ENCODE data around the gene FAM78B. TPM values are rescaled to one million over a fixed set of nuclear protein-coding genes. Genes with fewer than 3 reads are reported as not detected.

FAM78B gene
- total and polyA plus RNA-seq, 5 donors: 2.7 to 4.9 (median 3.9) TPM

DNA sequence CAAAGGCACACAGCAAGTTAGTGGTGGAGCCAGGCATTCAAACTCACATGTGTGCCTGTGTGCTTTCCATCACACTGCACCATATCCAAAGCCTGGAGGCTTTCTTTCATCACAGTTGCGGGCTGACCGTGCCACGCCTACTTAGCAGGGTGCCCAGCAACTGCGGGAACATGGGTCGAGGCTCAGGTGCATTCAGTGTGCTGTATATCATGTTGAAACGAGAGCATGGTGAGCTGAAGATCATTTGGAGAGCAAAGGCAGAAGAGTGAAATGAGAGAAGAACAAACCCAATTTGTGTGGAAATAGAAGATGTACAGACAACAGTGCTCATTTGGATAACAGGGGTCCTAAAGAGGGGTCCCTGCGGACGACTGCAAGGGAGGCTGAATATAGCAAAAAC is 46.5 kb downstream of the FAM78B start:
- DNase-seq: no peak
- H3K4me1 ChIP-seq (ENCODE audit: control insufficient read depth, insufficient read depth, low read length): no peaks in the 10 kb centered on the region
- no peak overlapping the region for H3K27ac ChIP-seq (ENCODE audit: low read length)
- 83% methylated on average over 8 of the region's 8 CpGs for WGBS
- ATAC-seq: no peak
- no peaks in the 10 kb centered on the region for H3K27me3 ChIP-seq (ENCODE audit: control insufficient read depth, insufficient read depth)
- intact Hi-C loops (cut with DNase I): no loop called here
- H3K9me3 ChIP-seq (ENCODE audit: control insufficient read depth, low read length): no peaks in the 10 kb centered on the region
- no peak overlapping the region for H3K4me3 ChIP-seq (ENCODE audit: low read length)

DNA sequence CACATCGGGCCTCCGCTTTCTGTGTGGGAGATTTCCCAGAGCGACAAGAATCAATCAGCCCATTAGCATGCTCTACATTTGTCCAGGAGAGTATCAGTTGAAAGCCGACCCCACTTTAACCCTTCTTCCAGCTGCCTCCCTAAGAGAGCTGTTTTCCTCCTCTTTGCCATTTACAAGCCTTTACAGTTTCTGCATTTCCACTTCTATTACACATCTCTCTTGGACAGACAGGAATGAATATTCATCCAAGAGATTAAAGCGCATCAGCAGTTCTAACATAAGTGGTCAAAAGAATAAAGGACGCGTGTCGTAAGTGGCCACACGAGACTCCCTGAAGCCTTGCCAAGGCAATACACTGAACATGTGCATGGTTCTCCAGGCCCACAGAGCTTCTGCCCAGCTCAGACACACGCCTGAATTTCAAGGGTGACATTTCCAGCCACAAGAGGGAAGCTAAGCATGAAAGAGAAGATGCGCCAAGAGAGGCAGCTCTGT is 47.3 kb downstream of the FAM78B start:
- H3K4me3 ChIP-seq (ENCODE audit: low read length): no peak overlapping the region
- intact Hi-C loops (cut with DNase I): no loop called here
- no peaks in the 10 kb centered on the region for H3K4me1 ChIP-seq (ENCODE audit: control insufficient read depth, insufficient read depth, low read length)
- no peaks in the 10 kb centered on the region for H3K9me3 ChIP-seq (ENCODE audit: control insufficient read depth, low read length)
- DNase-seq (no peak), ATAC-seq (peak in 1 of 2 donors; percentile 26)
- no peaks in the 10 kb centered on the region for H3K27me3 ChIP-seq (ENCODE audit: control insufficient read depth, insufficient read depth)
- 49% methylated on average over 11 of the region's 11 CpGs for WGBS
- no peak overlapping the region for H3K27ac ChIP-seq (ENCODE audit: low read length)

DNA sequence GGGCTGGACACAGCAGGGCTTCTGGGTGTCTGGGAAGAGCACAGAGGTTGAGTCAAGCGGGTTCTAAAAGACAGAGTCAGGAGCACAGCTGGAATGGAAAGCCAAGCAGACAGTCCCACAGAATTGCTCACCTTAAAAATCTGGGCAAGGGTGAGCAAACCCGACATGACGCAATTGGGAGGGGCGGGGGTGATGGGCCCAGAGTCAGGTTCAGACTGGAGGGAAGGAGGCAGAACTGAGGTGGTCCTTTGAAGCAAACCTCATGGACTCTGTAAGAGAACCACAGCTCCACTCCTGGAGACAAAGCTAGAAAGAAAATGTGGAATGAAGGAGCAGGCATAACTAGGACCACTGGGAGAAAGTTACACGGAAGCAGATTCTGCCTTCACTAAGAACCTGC is 49.0 kb downstream of the FAM78B start:
- no peaks in the 10 kb centered on the region for H3K27me3 ChIP-seq (ENCODE audit: control insufficient read depth, insufficient read depth)
- H3K9me3 ChIP-seq (ENCODE audit: control insufficient read depth, low read length): no peaks in the 10 kb centered on the region
- DNase-seq: no peak
- intact Hi-C loops (cut with DNase I): no loop called here
- H3K4me3 ChIP-seq (ENCODE audit: low read length): no peak overlapping the region
- no peak for ATAC-seq
- 80% methylated on average over 5 of the region's 5 CpGs for WGBS
- no peak overlapping the region for H3K27ac ChIP-seq (ENCODE audit: low read length)
- no peaks in the 10 kb centered on the region for H3K4me1 ChIP-seq (ENCODE audit: control insufficient read depth, insufficient read depth, low read length)

DNA sequence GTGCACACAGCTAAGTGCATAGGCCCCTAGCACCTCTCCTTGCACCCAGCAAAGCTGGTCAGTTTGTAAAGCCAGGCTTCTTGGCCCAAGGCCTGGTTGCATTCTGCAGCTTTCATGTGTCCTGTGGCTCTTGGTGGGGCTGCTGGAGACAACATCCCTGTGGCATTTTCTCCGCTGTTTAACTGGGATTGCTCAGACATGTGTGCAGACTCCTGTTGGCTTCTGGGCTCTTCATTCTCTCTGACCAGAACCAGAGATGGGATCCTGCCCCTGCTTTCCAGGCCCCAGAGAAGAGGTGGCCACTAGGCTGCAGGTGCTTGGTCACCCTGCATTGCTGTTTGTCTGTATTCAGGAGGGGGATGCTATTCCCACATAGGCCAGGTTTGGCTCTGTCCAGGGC is 50.8 kb downstream of the FAM78B start:
- no peaks in the 10 kb centered on the region for H3K27me3 ChIP-seq (ENCODE audit: control insufficient read depth, insufficient read depth)
- DNase-seq (no peak), ATAC-seq (no peak)
- no peak overlapping the region for H3K4me3 ChIP-seq (ENCODE audit: low read length)
- no peaks in the 10 kb centered on the region for H3K4me1 ChIP-seq (ENCODE audit: control insufficient read depth, insufficient read depth, low read length)
- 90% methylated on average over 1 of the region's 1 CpG for WGBS
- H3K27ac ChIP-seq (ENCODE audit: low read length): no peak overlapping the region
- no peaks in the 10 kb centered on the region for H3K9me3 ChIP-seq (ENCODE audit: control insufficient read depth, low read length)
- intact Hi-C loops (cut with DNase I): no loop called here

DNA sequence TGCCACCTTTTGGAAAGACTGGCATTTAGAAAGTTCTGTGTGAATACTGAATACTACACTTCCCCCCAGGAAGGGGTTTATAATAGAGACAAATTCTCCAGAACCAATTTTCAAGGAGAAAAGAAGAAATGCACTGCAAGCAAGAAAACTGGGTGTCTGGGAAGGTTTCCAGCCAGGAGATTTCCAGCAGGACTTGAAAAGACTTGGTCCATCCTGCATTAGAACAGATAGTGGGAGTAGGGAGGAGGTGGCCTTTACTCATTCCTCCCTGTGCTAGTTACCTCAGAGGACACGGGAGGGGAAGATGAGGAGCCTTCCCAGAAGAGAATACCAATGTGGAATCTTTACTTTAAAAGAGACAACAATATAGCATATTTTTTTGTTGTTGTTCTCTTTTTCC is 52.4 kb downstream of the FAM78B start:
- ATAC-seq (no peak), DNase-seq (no peak)
- 74% methylated on average over 1 of the region's 1 CpG for WGBS
- no peak overlapping the region for H3K4me3 ChIP-seq (ENCODE audit: low read length)
- intact Hi-C loops (cut with DNase I): no loop called here
- H3K27ac ChIP-seq (ENCODE audit: low read length): no peak overlapping the region
- no peaks in the 10 kb centered on the region for H3K9me3 ChIP-seq (ENCODE audit: control insufficient read depth, low read length)
- H3K4me1 ChIP-seq (ENCODE audit: control insufficient read depth, insufficient read depth, low read length): no peaks in the 10 kb centered on the region
- no peaks in the 10 kb centered on the region for H3K27me3 ChIP-seq (ENCODE audit: control insufficient read depth, insufficient read depth)

DNA sequence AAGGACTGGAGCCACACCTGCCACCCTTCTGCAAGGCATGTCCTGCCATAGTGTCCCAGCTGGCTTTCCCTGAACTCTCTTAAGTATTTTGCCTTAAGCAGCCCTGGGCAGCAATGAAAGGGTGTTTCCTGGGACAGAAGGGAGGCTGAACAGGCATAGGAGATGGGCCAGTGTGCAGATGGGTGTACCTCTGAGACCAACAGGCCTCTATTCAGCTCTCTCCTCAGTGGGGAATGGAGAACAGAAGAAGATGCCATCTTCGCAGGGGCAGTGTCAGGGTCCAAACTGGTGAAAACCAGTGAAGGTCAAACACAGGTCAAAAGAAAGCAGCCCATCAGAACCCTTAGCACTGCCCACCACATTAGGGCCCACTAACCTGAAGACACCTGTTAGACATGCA is 53.2 kb downstream of the FAM78B start:
- Histone ChIP-seq H3K27me3 (ENCODE audit: control insufficient read depth, insufficient read depth) (no peaks in the 10 kb centered on the region), H3K9me3 (ENCODE audit: control insufficient read depth, low read length) (no peaks in the 10 kb centered on the region), H3K27ac (ENCODE audit: low read length) (no peak overlapping the region), H3K4me3 (ENCODE audit: low read length) (no peak overlapping the region), H3K4me1 (ENCODE audit: control insufficient read depth, insufficient read depth, low read length) (no peaks in the 10 kb centered on the region)
- intact Hi-C loops (cut with DNase I): no loop called here
- ATAC-seq (no peak), DNase-seq (no peak)
- WGBS: 83% methylated on average over 1 of the region's 1 CpG

DNA sequence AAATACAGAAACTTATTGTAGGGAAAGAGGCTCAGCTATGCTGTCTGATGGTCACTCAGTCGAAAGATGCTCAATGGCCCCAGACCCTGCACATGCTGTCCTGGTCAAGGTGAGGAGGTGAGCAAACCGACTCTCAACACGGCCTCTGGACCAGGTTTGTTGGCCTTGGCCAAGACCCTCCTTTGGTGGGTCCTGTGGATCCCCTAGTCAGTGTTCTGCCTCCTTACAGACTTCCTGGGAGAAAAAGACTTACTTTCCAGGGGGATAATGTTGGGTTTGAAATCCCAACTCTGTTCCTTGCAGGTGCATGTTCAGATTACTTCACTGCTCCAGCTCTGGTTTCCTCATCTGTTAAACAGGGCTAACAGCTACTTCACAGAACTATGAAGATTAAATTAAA is 53.8 kb downstream of the FAM78B start:
- no peak overlapping the region for H3K4me3 ChIP-seq (ENCODE audit: low read length)
- DNase-seq (no peak), ATAC-seq (no peak)
- H3K27ac ChIP-seq (ENCODE audit: low read length): no peak overlapping the region
- H3K9me3 ChIP-seq (ENCODE audit: control insufficient read depth, low read length): no peaks in the 10 kb centered on the region
- intact Hi-C loops (cut with DNase I): no loop called here
- 85% methylated on average over 3 of the region's 3 CpGs for WGBS
- H3K4me1 ChIP-seq (ENCODE audit: control insufficient read depth, insufficient read depth, low read length): no peaks in the 10 kb centered on the region
- H3K27me3 ChIP-seq (ENCODE audit: control insufficient read depth, insufficient read depth): no peaks in the 10 kb centered on the region

DNA sequence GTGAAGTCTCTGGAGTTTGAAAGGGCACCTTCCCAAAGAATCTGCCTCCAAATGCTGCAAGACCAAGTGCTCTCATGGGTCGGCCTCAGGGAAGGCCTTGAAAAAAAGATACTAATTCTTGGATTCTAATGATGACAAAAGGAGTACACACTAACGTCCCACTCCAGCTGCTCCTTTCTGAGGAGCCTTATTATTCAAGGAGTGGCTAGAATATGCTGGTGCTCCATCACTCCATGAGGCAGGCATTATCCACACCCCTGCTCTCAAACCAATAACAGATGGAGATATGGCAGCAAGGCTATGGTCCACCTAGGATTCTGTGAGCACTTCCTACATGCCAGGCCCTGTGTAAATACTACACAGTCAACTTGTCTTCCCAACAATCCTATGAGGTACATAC is 54.4 kb downstream of the FAM78B start:
- 76% methylated on average over 2 of the region's 2 CpGs for WGBS
- Histone ChIP-seq H3K27ac (ENCODE audit: low read length) (no peak overlapping the region), H3K9me3 (ENCODE audit: control insufficient read depth, low read length) (no peaks in the 10 kb centered on the region), H3K4me1 (ENCODE audit: control insufficient read depth, insufficient read depth, low read length) (no peaks in the 10 kb centered on the region), H3K27me3 (ENCODE audit: control insufficient read depth, insufficient read depth) (no peaks in the 10 kb centered on the region), H3K4me3 (ENCODE audit: low read length) (no peak overlapping the region)
- DNase-seq: no peak
- intact Hi-C loops (cut with DNase I): no loop called here
- no peak for ATAC-seq

DNA sequence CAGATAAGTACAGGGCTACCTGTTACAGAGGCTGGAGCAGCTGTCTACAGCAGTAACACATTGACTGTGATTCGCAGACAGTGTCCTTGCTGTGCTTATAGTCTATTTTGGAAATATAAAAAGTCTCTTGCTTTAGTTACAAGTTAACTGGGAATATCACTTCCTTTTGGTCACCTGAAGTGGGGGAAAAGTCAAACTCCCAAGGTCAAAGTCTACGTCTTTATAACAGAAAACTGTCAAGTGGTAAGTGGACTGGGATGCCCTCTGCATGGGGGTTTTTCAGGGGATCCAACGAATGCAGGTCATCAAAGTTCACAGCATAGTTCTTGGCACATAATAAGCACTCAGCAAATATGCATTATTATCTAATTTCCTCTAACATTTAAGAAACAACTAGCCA is 55.4 kb downstream of the FAM78B start:
- ATAC-seq: no peak

DNA sequence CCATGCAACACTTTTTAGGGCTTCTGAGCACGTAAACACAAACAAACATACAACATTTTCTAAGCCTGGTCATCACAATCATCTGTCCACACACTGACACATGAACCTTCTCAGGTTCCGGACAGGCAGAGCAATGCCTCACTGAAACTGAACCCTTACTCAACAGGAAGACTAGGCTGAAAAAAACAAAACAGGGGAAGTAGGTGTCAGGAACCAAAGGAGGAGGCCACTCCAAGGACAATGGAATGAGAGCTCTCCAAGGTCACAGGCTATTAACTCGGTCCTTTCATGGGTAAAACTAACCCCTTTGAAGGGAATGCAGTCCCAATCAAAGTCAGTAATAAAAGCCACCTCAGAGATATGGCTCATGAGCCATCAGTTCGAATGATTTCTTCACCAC is 76.6 kb downstream of the FAM78B start:
- DNase-seq: no peak
- WGBS: 62% methylated on average over 4 of the region's 4 CpGs
- H3K27me3 ChIP-seq (ENCODE audit: control insufficient read depth, insufficient read depth): no peaks in the 10 kb centered on the region
- intact Hi-C loops (cut with DNase I): no loop called here
- H3K4me3 ChIP-seq (ENCODE audit: low read length): no peak overlapping the region
- peaks cover 9% of the 10 kb centered on the region for H3K4me1 ChIP-seq (ENCODE audit: control insufficient read depth, insufficient read depth, low read length)
- ATAC-seq: no peak
- H3K9me3 ChIP-seq (ENCODE audit: control insufficient read depth, low read length): no peaks in the 10 kb centered on the region
- no peak overlapping the region for H3K27ac ChIP-seq (ENCODE audit: low read length)

More for the DNA sequence above, 55.4 kb downstream of the FAM78B start:
- Histone ChIP-seq H3K27ac (ENCODE audit: low read length) (no peak overlapping the region), H3K27me3 (ENCODE audit: control insufficient read depth, insufficient read depth) (no peaks in the 10 kb centered on the region), H3K4me3 (ENCODE audit: low read length) (no peak overlapping the region), H3K4me1 (ENCODE audit: control insufficient read depth, insufficient read depth, low read length) (no peaks in the 10 kb centered on the region), H3K9me3 (ENCODE audit: control insufficient read depth, low read length) (no peaks in the 10 kb centered on the region)
- DNase-seq: no peak
- intact Hi-C loops (cut with DNase I): no loop called here
- WGBS: 52% methylated on average over 3 of the region's 3 CpGs

DNA sequence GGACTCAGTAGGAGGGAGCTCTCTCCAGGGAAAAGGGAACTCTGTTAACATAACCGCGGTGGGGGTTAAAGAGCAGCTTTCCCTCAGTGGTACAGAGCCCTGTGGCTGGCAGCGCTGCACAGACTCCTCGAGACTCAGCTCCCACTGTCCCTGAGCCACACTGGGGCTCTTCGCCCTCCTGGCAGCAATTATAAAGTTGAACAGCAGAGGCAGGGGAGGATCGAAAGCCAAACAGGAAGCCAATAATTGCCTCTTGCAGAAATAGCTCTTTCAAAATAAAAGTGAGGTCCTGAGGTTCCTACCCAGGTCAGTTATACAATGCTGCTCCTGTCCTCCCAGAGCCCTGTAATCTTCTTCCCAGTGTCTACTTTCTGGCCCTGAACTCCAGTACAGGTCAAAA is 77.0 kb downstream of the FAM78B start:
- DNase-seq (no peak), ATAC-seq (no peak)
- Histone ChIP-seq H3K4me3 (ENCODE audit: low read length) (no peak overlapping the region), H3K27ac (ENCODE audit: low read length) (no peak overlapping the region), H3K9me3 (ENCODE audit: control insufficient read depth, low read length) (no peaks in the 10 kb centered on the region), H3K4me1 (ENCODE audit: control insufficient read depth, insufficient read depth, low read length) (peaks cover 9% of the 10 kb centered on the region), H3K27me3 (ENCODE audit: control insufficient read depth, insufficient read depth) (no peaks in the 10 kb centered on the region)
- intact Hi-C loops (cut with DNase I): no loop called here
- 28% methylated on average over 6 of the region's 6 CpGs for WGBS

DNA sequence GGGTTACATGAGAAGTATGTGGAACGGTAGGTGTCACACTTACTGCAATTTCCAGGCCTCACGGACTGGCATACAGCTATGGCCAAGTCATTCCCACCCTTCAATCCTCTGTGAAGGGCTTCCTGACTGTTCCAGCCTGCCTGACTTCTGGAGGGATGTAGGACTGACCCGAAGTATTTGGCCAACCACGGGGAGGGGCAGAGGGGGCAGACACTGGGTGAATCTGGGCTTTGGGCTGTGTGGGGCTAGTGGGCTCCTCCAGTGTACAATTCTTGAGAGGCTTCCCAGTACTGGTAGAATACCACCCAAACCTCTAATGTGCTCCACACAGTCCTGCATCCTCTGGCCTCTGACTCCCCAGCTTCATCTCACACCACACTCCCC is 78.2 kb downstream of the FAM78B start:
- intact Hi-C loops (cut with DNase I): no loop called here
- no peak for ATAC-seq
- 70% methylated on average over 4 of the region's 4 CpGs for WGBS
- H3K4me3 ChIP-seq (ENCODE audit: low read length): no peak overlapping the region
- H3K4me1 ChIP-seq (ENCODE audit: control insufficient read depth, insufficient read depth, low read length): peaks cover 8% of the 10 kb centered on the region
- DNase-seq: no peak
- H3K27ac ChIP-seq (ENCODE audit: low read length): no peak overlapping the region
- no peaks in the 10 kb centered on the region for H3K9me3 ChIP-seq (ENCODE audit: control insufficient read depth, low read length)
- no peaks in the 10 kb centered on the region for H3K27me3 ChIP-seq (ENCODE audit: control insufficient read depth, insufficient read depth)
